ENCODE measurements around the gene XKR7. TPM values are rescaled to one million over a fixed set of nuclear protein-coding genes. Genes with fewer than 3 reads are reported as not detected.

XKR7 gene
- total RNA-seq, 1 donor from 2014 or later, result not detected

DNA sequence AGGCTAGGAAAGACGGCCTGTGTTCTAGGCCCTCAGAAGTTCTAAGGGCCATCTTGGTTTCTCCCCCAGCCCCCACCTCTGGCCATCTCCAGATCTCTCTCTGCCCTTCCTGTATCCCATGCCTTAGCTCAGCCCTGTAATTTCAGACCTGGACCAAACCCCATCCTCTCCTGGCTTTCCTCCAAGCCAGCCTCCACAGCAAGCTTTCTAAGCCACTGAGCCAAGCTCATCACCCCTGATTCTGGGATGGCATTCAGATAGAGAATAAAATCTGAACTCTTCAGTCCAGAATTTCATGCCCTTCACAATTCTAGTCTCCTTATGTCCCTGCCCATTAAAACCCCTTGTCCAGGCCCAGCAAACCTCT, 23.4 kb downstream of the XKR7 start:
- Mint-ChIP-seq H3K36me3 (ENCODE audit: low read depth) (no peaks in the 10 kb centered on the region), H3K4me1 (ENCODE audit: low read depth) (peaks cover 2% of the 10 kb centered on the region), H3K27ac (no peak overlapping the region), H3K9me3 (no peaks in the 10 kb centered on the region), H3K4me3 (ENCODE audit: low read depth) (no peak overlapping the region), H3K27me3 (ENCODE audit: low read depth) (peaks cover 25% of the 10 kb centered on the region)
- intact Hi-C loops (cut with micrococcal nuclease), result no loop called here
- no peak for DNase-seq (ENCODE audit: low spot score)

DNA sequence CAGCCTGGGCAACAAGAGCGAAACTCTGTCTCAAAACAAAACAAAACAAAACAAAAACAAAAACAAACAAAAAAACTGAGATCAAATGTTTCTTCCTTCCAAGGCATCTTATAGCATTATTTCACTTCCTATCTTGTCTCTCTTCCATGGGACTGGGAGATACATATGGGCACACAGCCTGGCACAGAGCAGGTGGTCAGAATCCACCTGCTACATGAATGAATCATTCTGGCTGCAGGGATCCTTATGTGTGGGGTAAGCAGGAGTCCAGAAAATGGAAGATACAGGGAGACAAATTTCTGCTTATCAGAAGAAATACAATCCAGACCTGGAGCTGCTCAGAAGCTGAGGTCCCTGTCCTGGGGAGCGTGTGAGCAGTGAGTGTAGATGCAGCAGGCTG, 24.1 kb downstream of the XKR7 start:
- Mint-ChIP-seq H3K27me3 (ENCODE audit: low read depth) (peaks cover 31% of the 10 kb centered on the region), H3K4me1 (ENCODE audit: low read depth) (peaks cover 2% of the 10 kb centered on the region), H3K9me3 (no peaks in the 10 kb centered on the region), H3K27ac (no peak overlapping the region), H3K4me3 (ENCODE audit: low read depth) (no peak overlapping the region), H3K36me3 (ENCODE audit: low read depth) (no peaks in the 10 kb centered on the region)
- intact Hi-C loops (cut with micrococcal nuclease), result no loop called here
- no peak for DNase-seq (ENCODE audit: low spot score)

- Mint-ChIP-seq H3K36me3 (ENCODE audit: low read depth) (no peaks in the 10 kb centered on the region), H3K4me3 (ENCODE audit: low read depth) (no peak overlapping the region), H3K4me1 (ENCODE audit: low read depth) (no peaks in the 10 kb centered on the region), H3K9me3 (no peaks in the 10 kb centered on the region), H3K27ac (no peak overlapping the region), H3K27me3 (ENCODE audit: low read depth) (peaks cover 31% of the 10 kb centered on the region)
- intact Hi-C loops (cut with micrococcal nuclease), result no loop called here
- DNase-seq (ENCODE audit: low spot score), result no peak
These were observed 29.0 kb downstream of the XKR7 start for GRCh38 chr20:31996996-31997395.

GRCh38 chr20:31998246-31998645, 30.3 kb downstream of the XKR7 start:
- DNase-seq (ENCODE audit: low spot score), result no peak
- Mint-ChIP-seq H3K4me3 (ENCODE audit: low read depth) (no peak overlapping the region), H3K27me3 (ENCODE audit: low read depth) (peaks cover 24% of the 10 kb centered on the region), H3K4me1 (ENCODE audit: low read depth) (no peaks in the 10 kb centered on the region), H3K9me3 (no peaks in the 10 kb centered on the region), H3K36me3 (ENCODE audit: low read depth) (no peaks in the 10 kb centered on the region), H3K27ac (no peak overlapping the region)
- intact Hi-C loops (cut with micrococcal nuclease), result no loop called here

DNA sequence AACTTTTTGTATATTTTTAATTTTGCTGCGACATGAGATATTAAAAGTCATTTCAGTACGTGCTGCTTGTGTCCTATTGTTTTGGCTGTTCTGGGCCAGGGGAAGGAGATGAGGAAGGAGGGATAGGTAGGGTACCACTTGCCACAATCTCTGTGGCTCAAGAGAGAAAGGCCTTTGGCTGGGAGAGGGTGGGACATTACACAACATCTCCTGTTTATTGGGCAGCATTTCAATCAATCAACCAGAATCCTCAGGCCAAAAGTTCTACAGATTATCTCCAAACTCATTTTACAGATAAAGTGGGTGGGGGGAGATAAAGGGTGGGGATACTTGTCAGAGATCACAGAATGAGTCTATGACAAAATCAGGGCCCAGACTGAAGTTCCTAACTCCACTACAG, 35.4 kb downstream of the XKR7 start:
- Mint-ChIP-seq H3K9me3 (no peaks in the 10 kb centered on the region), H3K27me3 (ENCODE audit: low read depth) (peaks cover 7% of the 10 kb centered on the region), H3K4me1 (ENCODE audit: low read depth) (peaks cover 3% of the 10 kb centered on the region), H3K27ac (no peak overlapping the region), H3K4me3 (ENCODE audit: low read depth) (no peak overlapping the region), H3K36me3 (ENCODE audit: low read depth) (no peaks in the 10 kb centered on the region)
- intact Hi-C loops (cut with micrococcal nuclease), result no loop called here
- DNase-seq (ENCODE audit: low spot score), result no peak

DNA sequence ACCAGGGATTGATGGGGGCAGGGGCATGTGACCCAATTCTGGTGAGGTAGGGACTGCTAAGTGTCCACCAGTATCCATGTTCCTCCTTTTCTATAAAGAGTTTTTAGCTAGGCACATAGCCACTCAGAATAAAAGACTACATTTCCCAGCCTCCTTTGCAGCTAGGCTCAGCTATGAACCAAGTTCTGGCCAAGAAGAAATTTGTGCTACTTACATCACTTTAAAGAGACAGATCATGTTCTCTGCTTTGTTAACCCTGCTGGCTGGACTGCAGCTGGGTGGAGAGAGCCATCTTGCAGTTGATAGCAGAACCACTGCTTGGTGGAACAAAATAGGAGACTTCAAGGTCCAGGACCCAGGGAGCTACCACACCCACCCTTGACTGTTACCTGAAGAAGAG, 37.0 kb downstream of the XKR7 start:
- no peak overlapping the region for H3K4me3 Mint-ChIP-seq (ENCODE audit: low read depth)
- no peaks in the 10 kb centered on the region for H3K9me3 Mint-ChIP-seq
- H3K36me3 Mint-ChIP-seq (ENCODE audit: low read depth), result no peaks in the 10 kb centered on the region
- DNase-seq (ENCODE audit: low spot score), result no peak
- no peak overlapping the region for H3K27ac Mint-ChIP-seq
- peaks cover 3% of the 10 kb centered on the region for H3K4me1 Mint-ChIP-seq (ENCODE audit: low read depth)
- intact Hi-C loops (cut with micrococcal nuclease), result no loop called here
- peaks cover 7% of the 10 kb centered on the region for H3K27me3 Mint-ChIP-seq (ENCODE audit: low read depth)

GRCh38 chr20:32006053-32006452, 38.1 kb downstream of the XKR7 start:
- Mint-ChIP-seq H3K4me3 (ENCODE audit: low read depth) (no peak overlapping the region), H3K4me1 (ENCODE audit: low read depth) (peaks cover 3% of the 10 kb centered on the region), H3K36me3 (ENCODE audit: low read depth) (no peaks in the 10 kb centered on the region), H3K9me3 (no peaks in the 10 kb centered on the region), H3K27ac (no peak overlapping the region), H3K27me3 (ENCODE audit: low read depth) (peaks cover 7% of the 10 kb centered on the region)
- DNase-seq (ENCODE audit: low spot score), result no peak
- intact Hi-C loops (cut with micrococcal nuclease), result no loop called here

DNA sequence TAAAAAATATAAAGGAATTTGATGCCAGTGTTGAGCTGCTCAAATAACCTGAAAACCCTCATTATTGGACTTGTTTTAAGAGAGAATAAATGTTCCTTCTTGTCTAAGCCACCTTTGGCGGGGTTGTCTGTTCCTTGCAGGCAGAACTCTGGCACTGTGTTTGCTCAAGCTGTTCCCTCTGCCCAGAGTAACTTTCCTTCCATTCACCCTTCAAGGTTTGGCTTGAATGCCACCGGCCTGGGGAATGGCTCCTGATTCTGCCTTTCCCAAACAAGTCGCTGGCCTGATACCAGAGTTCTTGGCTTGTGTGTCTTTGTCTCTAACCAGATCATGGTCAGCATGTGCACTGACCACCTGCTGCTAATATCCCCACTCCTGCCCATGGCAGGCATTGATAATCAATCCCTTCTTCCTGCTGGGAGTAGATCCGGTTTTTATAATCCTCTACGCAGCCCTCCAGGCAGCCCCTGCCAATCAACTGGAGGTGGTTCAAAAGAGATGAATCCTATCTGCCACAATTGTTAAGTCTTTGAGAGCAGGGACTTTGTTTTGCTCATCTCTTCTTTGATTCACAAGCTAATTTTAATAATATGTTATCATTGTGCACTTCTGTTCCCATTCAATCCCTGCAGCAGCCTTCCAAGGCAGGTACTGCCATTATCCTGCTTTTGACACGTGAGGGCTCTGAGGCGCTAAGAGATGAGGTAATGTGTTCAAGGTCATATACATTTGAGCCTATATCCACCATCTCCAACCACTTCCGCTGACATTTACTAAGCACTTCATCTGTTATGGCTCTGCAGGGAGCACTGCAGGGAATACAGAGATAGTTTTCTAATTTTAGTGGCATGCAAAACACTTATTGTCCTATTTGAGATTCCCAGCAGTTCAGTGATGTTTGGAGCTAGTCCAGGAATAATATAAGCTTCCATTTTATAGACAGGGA, 39.2 kb downstream of the XKR7 start:
- H3K4me1 Mint-ChIP-seq (ENCODE audit: low read depth), result peaks cover 3% of the 10 kb centered on the region
- no peaks in the 10 kb centered on the region for H3K36me3 Mint-ChIP-seq (ENCODE audit: low read depth)
- no peak for DNase-seq (ENCODE audit: low spot score)
- intact Hi-C loops (cut with micrococcal nuclease), result no loop called here
- no peaks in the 10 kb centered on the region for H3K9me3 Mint-ChIP-seq
- no peak overlapping the region for H3K4me3 Mint-ChIP-seq (ENCODE audit: low read depth)
- peaks cover 7% of the 10 kb centered on the region for H3K27me3 Mint-ChIP-seq (ENCODE audit: low read depth)
- no peak overlapping the region for H3K27ac Mint-ChIP-seq

- H3K27me3 Mint-ChIP-seq (ENCODE audit: low read depth), result peaks cover 7% of the 10 kb centered on the region
- H3K9me3 Mint-ChIP-seq, result no peaks in the 10 kb centered on the region
- H3K36me3 Mint-ChIP-seq (ENCODE audit: low read depth), result no peaks in the 10 kb centered on the region
- peaks cover 3% of the 10 kb centered on the region for H3K4me1 Mint-ChIP-seq (ENCODE audit: low read depth)
- intact Hi-C loops (cut with micrococcal nuclease), result no loop called here
- H3K4me3 Mint-ChIP-seq (ENCODE audit: low read depth), result no peak overlapping the region
- H3K27ac Mint-ChIP-seq, result no peak overlapping the region
- no peak for DNase-seq (ENCODE audit: low spot score)
These were observed 40.1 kb downstream of the XKR7 start for GRCh38 chr20:32007787-32008616.

DNA sequence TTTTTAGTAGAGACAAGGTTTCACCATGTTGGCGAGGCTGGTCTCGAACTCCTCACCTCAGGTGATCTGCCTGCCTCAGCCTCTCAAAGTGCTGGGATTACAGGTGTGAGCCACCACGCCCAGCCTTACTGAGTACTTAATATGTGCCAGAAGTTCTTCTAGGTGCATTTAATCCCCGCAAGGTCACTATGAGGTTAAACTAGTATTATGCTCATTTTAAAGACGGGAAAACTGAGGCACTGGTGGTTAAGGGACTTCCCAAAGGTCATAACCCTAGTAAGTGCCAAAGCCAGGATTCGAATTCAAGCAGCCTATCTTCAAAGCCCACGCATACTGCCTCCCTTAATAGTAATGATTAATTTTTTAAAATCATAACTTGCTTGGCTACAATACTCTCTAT, 41.6 kb downstream of the XKR7 start:
- peaks cover 3% of the 10 kb centered on the region for H3K4me1 Mint-ChIP-seq (ENCODE audit: low read depth)
- H3K4me3 Mint-ChIP-seq (ENCODE audit: low read depth), result no peak overlapping the region
- H3K9me3 Mint-ChIP-seq, result no peaks in the 10 kb centered on the region
- no peak for DNase-seq (ENCODE audit: low spot score)
- H3K27ac Mint-ChIP-seq, result no peak overlapping the region
- no peaks in the 10 kb centered on the region for H3K36me3 Mint-ChIP-seq (ENCODE audit: low read depth)
- intact Hi-C loops (cut with micrococcal nuclease), result no loop called here
- peaks cover 7% of the 10 kb centered on the region for H3K27me3 Mint-ChIP-seq (ENCODE audit: low read depth)

- peaks cover 11% of the 10 kb centered on the region for H3K27me3 Mint-ChIP-seq (ENCODE audit: low read depth)
- no peak for DNase-seq (ENCODE audit: low spot score)
- intact Hi-C loops (cut with micrococcal nuclease), result no loop called here
These were observed 42.1 kb downstream of the XKR7 start, which contains the start of gene CCM2L for GRCh38 chr20:32010101-32010500. CCM2L (plus strand) TSS chr20:32010438; CDS start chr20:32010455, 17 bp downstream.

GRCh38 chr20:32010666-32011065, 42.7 kb downstream of the XKR7 start:
- peaks cover 16% of the 10 kb centered on the region for H3K27me3 Mint-ChIP-seq (ENCODE audit: low read depth)
- no peaks in the 10 kb centered on the region for H3K36me3 Mint-ChIP-seq (ENCODE audit: low read depth)
- H3K4me1 Mint-ChIP-seq (ENCODE audit: low read depth), result peaks cover 3% of the 10 kb centered on the region
- no peak overlapping the region for H3K4me3 Mint-ChIP-seq (ENCODE audit: low read depth)
- intact Hi-C loops (cut with micrococcal nuclease), result no loop called here
- no peak overlapping the region for H3K27ac Mint-ChIP-seq
- no peaks in the 10 kb centered on the region for H3K9me3 Mint-ChIP-seq
- no peak for DNase-seq (ENCODE audit: low spot score)

More at GRCh38 chr20:32010101-32010500, 42.1 kb downstream of the XKR7 start, which contains the start of gene CCM2L:
- Mint-ChIP-seq H3K4me3 (ENCODE audit: low read depth) (no peak within 1 kb of the TSS), H3K36me3 (ENCODE audit: low read depth) (no peaks in the 10 kb centered on the region), H3K9me3 (no peaks in the 10 kb centered on the region), H3K27ac (no peak within 1 kb of the TSS), H3K4me1 (ENCODE audit: low read depth) (peaks cover 3% of the 10 kb centered on the region)

DNA sequence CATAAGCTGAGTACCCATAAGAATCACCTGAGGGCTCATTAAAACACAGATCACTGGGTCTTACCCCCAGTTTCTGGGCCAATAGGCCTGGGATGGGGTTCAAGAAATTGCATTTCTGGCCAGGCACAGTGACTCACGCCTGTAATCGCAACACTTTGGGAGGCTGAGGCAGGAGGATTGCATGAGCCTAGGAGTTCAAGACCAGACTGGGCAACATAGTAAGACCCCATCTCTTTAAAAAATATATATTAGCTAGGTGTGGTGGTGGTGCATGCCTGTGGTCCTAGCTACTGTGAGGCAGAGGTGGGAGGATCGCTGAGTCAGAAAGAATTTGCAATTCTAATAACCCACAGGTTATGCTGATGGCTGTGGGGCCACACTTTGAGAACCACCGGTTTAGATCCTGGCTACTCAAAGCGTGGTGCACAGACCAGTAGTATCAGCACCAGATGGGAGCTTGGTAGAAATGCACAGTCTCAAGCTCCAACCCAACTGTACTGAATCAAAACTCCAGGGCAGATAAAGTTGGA, 44.3 kb downstream of the XKR7 start:
- no peak overlapping the region for H3K4me3 Mint-ChIP-seq (ENCODE audit: low read depth)
- no peak for DNase-seq (ENCODE audit: low spot score)
- H3K9me3 Mint-ChIP-seq, result no peaks in the 10 kb centered on the region
- H3K27me3 Mint-ChIP-seq (ENCODE audit: low read depth), result peaks cover 22% of the 10 kb centered on the region
- intact Hi-C loops (cut with micrococcal nuclease), result no loop called here
- no peaks in the 10 kb centered on the region for H3K36me3 Mint-ChIP-seq (ENCODE audit: low read depth)
- H3K4me1 Mint-ChIP-seq (ENCODE audit: low read depth), result peaks cover 3% of the 10 kb centered on the region
- no peak overlapping the region for H3K27ac Mint-ChIP-seq

Data from activated T-helper 2 cell treated with anti-CD3 and anti-CD28 coated beads, Interferon-gamma antibody, Interleukin-2, Interleukin-4, amounts not matched to agents 10 μg/mL and 5 μg/mL and 100 μg/mL, durations not matched to agents 14 hours and 24 hours and 36 hours (primary cell).